NCI-H524 (cell line): Measurements from ENCODE around the gene PTPRB.
"Not testable (repeated sequence)": the region's sequence is repeated elsewhere in the genome, so short reads cannot be mapped to it uniquely, and the experiment has no call there.

Experiments used
- DNase-seq, 2 experiments: peaks; one replicate each; lab custom pipeline; 2025; lab: John Stamatoyannopoulos, UW

PTPRB gene

DNA sequence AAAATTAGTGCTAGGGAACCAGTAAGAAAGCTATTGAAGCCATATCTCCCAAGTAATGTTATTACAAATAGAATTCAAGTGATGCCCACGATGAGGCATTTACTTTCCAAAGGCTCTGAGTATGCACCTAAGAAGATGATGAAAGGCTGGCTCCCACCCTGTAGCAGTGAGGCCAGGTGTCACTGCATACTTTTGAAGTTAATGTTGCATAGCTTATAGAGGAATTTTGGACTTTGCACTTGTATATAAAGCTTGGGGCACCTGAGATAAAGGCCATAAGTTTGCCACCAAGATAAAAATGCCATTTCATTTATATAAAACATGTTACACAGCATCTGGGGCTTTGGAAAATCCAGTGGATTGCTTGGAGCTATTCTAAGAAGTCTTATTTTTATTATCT, 96.2 kb downstream of the PTPRB start:
- no peak for DNase-seq

GRCh38 chr12:70536650-70537049, 100.6 kb downstream of the PTPRB start:
- DNase-seq: no peak

DNA sequence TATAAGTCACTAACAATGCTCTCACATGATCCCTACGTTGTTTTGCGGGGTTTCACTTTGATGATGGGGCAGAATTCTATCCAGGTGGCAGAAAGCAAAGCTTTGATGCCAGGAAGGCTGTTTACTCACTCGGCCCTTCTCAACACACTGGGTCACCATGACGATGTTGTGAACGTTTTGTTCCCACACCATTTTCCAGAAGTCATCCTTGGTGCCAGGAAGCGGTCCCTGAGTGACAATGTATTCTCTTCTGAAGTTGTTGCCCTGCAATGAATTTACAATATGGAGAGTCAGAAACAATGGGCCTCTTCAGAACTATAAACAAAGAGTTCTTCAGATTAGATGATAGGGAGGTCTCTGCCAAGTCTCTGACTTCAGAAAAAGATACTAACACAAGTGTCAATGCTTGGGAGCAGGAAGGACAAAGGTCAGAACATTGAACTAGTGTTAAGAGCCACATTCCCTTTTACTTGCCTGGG, 101.3 kb downstream of the PTPRB start:
- no peak for DNase-seq

- no peak for DNase-seq
Observed at GRCh38 chr12:70534466-70534865, 102.8 kb downstream of the PTPRB start.

DNA sequence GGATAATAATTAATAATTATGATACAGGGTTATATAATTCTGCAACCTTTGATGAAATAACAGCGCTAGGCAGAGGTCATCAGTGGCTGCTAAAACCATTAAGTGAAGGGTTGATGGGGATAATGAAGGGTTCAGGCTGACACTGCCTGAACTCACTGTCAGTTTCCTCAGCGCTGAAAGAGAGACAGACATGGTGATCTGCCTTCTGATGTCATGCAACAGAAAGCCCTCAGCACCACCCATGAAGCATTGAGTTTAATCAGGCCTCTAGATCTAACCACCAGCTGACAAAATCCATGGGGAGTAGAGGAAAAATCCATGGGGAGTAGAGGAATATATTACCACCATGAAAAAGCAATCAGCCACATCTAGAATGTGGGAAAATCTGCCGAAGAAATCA, 107.6 kb downstream of the PTPRB start:
- no peak for DNase-seq

DNA sequence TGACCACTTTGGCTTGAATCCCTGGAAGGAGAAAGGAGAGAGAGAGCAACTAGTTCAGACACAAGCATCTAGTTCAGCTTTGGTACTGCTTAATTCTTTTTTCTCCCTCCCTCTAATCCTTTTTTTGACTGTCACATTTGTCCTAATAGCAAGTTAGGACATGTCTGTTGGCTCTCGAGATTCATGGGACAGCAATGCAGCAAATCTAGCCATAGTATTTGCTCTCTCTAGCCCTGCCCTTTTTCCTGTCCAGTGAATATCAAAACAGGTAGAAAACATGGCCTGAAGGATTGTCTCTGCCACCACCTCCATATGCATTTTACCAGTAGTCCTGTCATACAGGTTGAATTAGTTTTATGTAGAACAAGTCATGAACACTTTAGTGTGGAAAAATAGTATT, 116.4 kb downstream of the PTPRB start:
- no peak for DNase-seq

GRCh38 chr12:70513426-70513825, 123.8 kb downstream of the PTPRB start:
- no peak for DNase-seq

DNA sequence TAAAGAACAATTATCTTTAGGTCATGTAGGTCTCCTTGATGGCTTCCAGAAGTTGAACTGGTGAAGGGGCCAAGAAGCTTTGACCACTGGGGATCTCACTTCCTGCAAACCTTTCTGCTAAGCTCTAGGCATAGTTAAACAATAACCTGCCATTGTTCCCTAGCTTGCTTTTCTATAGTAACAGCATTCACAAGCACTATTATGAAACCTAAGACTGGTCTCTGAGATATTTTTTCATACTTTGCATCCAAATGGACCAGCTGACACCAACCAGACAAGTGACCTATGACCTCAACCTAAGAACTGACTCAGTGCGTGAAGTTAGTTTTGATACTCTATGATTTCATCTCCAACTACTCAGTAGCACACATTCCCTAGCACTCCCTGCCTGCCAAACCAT, 129.1 kb downstream of the PTPRB start:
- DNase-seq: no peak

DNA sequence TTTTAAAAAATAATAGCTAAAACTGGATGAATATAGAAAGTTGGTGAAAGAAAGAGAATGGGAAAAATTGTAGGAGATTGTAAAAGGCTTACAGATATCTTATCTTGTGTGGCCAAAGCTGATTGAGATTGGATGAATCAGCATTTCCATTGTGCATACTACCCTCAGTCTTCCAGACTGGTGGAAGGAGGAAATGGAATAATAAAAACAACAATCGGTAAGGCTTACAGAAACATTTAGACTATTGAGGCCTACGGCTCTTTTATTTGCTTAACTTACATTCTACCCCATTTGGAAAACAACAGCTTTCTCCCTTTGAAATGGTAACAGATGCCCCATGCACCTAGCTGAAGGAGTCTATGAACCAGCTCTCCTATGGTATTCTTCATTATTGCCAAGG, 129.8 kb downstream of the PTPRB start:
- DNase-seq: no peak

DNA sequence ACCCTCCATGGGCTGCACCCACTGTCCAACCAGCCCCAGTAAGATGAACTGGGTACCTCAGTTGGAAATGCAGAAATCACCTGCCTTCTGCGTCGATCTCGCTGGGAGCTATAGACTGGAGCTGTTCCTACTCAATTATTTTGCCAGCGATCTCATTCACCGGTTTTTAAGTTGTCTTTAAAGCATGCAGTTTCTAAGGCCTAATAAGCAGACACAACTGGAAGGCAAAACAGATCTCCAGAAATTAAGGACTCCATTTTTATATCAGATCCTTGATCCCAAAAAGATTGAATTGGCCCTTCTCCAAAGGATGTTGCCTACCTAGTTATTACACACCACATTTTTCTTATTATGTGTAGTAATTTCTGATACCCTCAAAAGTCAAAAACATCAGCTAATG, 139.7 kb downstream of the PTPRB start:
- DNase-seq: no peak

- not testable (repeated sequence) for DNase-seq
Observed at GRCh38 chr12:70492904-70493303, 144.3 kb downstream of the PTPRB start.

GRCh38 chr12:70490928-70491327, 146.3 kb downstream of the PTPRB start:
- not testable (repeated sequence) for DNase-seq

DNA sequence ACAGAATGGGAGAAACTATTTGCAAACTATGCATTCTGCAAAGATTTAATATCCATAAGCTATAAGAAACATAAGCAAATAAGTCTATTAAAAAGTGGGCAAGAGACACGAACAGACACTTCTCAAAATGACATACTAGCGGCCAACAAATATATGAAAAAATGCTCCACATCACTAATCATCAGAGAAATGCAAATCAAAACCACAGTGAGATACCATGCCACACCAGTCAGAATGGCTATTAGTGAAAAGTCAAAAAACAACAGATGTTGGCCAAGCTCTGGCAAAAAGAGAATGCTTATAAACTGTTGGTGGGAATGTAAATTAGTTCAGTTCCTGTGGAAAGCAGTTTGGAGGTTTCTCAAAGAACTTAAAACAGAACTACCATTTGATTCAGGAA, 149.8 kb downstream of the PTPRB start:
- DNase-seq: no peak

GRCh38 chr12:70486588-70486987, 150.6 kb downstream of the PTPRB start:
- no peak for DNase-seq

- no peak for DNase-seq
Observed at GRCh38 chr12:70485704-70486103, 151.5 kb downstream of the PTPRB start.

DNA sequence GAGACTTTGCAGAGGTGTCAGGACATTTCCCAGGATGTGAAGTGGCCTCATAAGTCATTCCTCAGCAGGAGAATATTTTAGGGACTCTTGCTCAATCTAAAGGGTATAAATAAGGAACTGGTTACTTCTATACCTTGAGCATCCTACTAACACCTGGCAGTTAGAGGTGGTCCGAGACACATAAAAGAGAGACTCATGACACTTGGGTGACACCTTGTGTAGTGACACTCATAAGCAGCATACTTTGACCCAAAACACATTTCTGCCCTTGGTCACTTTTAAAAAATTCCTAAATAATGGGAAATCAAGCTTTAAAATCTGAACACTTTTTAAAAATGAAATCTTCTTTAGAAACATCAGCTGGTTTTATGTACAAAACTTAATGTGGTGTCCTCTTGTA, 152.8 kb downstream of the PTPRB start:
- DNase-seq: no peak

DNA sequence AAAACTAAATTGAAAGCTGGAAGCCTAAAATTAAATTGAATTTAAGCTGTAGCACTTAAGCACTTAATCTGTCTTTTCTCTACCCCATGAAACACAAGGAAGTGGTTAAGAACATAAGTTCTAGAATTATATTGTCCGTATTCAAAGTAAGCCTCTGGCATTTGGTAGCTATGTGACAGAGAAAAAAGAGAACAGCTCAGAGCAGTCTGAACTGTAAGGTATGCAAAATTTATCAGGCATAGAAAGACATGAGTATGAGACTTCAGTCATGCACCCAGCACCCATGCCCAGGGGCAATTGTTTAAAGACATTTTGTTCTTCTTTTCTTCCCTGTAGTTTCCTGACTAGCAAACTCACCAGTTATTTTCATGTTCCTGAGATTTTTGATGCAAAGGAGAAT, 154.5 kb downstream of the PTPRB start:
- no peak for DNase-seq

- DNase-seq: no peak
Observed at GRCh38 chr12:70469221-70469820, 167.9 kb downstream of the PTPRB start.

GRCh38 chr12:70468741-70469140, 168.5 kb downstream of the PTPRB start:
- DNase-seq: no peak

- no peak for DNase-seq
Observed at GRCh38 chr12:70467918-70468733, 169.1 kb downstream of the PTPRB start.

DNA sequence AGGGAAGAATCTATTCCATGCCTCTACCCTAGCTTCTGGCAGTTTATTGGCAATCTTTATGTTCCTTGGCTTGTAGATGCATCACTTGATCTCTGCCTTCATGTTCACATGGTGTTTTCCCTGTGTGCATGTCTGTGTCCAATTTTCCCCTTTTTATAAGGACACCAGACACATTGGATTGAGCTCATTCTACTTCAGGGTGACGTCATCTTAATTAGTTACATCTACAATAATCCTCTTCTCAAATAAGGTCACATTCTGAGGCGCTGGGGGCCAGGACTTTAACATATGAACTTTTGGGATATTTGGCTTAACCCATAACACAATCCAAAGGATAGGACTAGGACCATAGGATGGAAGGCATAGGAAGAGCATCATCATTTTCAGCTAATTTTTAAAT, 169.8 kb downstream of the PTPRB start:
- no peak for DNase-seq

DNA sequence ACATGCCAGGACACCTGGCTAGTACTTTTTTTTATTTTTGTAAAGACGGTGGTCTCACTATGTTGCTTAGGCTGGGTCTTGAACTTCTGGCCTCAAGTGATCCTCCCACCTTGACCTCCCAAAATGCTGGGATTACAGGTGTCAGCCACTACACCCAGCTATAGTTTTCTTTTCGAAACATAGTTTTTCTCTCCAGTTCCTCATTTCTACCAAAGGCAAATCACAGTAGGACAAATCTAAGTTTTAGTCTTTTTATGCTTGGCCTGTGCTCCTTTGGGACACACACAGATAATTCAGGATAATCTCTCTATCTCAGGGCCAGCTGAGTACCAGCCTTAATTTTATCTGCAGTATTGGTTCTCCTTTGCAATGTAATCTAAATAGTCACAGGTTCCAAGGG, 170.5 kb downstream of the PTPRB start:
- DNase-seq: no peak
